CD4-positive, alpha-beta T cell (primary cell): Measurements from ENCODE around the gene RNF121. TPM values are rescaled to one million over a fixed set of nuclear protein-coding genes. Genes with fewer than 3 reads are reported as not detected.

Source experiments
- ATAC-seq: fragments of 200-7000 bp; cut with Tn5 transposase; one replicate; pipeline ENCODE4 v1.10.0; 2022; ENCODE audit warnings: mild to moderate bottlenecking; ENCODE audit not compliant: poor library complexity
- CTCF ChIA-PET: fragments of 350-600 bp; sonication (Branson Sonifier 250); formaldehyde crosslinking; loops from one replicate; lab custom pipeline; 2021; ENCODE audit warnings: antibody characterized with exemption, inconsistent platforms; lab: Charles Lee
- POLR2A ChIA-PET: fragments of 350-600 bp; sonication (Branson Sonifier 250); formaldehyde crosslinking; loops from one replicate; lab custom pipeline; 2021; ENCODE audit warnings: antibody characterized with exemption, inconsistent platforms; lab: Charles Lee
- DNase-seq, 14 experiments: peaks; one replicate each; pipeline ENCODE4 v3.0.0-alpha.2; 2013 to 2020; ENCODE audit warnings: mixed read lengths in 2 of 14
- H3K27ac ChIP-seq, 2 donors: one replicate each; pipeline versions ENCODE4 v1.5.1 to v1.7.0; 2013; ENCODE audit warnings: low read length in 2 of 2, low read depth in 1 of 2, mild to moderate bottlenecking in 1 of 2
- H3K27me3 ChIP-seq, 2 experiments: 1 replicate in 1 of 2; 2 replicates in 1 of 2; pipeline versions ENCODE4 v1.6.1 to v1.7.0; 2013; ENCODE audit warnings: low read length in 2 of 2, control low read depth in 1 of 2, mild to moderate bottlenecking in 1 of 2, moderate library complexity in 1 of 2; ENCODE audit not compliant: insufficient read depth in 2 of 2, control insufficient read depth in 1 of 2
- H3K36me3 ChIP-seq: one replicate; pipeline ENCODE4 v1.6.1; 2013; ENCODE audit warnings: low read length, control low read depth; ENCODE audit not compliant: insufficient read depth
- H3K4me1 ChIP-seq: one replicate; pipeline ENCODE4 v1.6.1; 2013; ENCODE audit warnings: low read length, control low read depth; ENCODE audit not compliant: insufficient read depth
- H3K4me3 ChIP-seq: one replicate; pipeline ENCODE4 v1.5.1; 2013; ENCODE audit warnings: mild to moderate bottlenecking, low read length, moderate library complexity
- H3K9me3 ChIP-seq, 2 experiments: 1 replicate in 1 of 2; 2 replicates in 1 of 2; pipeline versions ENCODE4 v1.6.1 to v1.7.0; 2013; ENCODE audit warnings: low read length in 2 of 2, mild to moderate bottlenecking in 2 of 2, control low read depth in 1 of 2, moderate library complexity in 1 of 2; ENCODE audit not compliant: control insufficient read depth in 1 of 2, insufficient read depth in 1 of 2
- H3K27ac Mint-ChIP-seq: one replicate; pipeline ENCODE4 v1.8.0; 2020; ENCODE audit warnings: mixed read lengths
- H3K27me3 Mint-ChIP-seq: one replicate; pipeline ENCODE4 v1.8.0; 2021; ENCODE audit warnings: mixed read lengths
- H3K36me3 Mint-ChIP-seq: one replicate; pipeline ENCODE4 v1.8.0; 2021; ENCODE audit warnings: low read depth, mixed read lengths
- H3K4me1 Mint-ChIP-seq: one replicate; pipeline ENCODE4 v1.8.0; 2021; ENCODE audit warnings: low read depth, mixed read lengths
- H3K4me3 Mint-ChIP-seq: one replicate; pipeline ENCODE4 v1.8.0; 2020; ENCODE audit warnings: mild to moderate bottlenecking, mixed read lengths
- H3K9me3 Mint-ChIP-seq: one replicate; pipeline ENCODE4 v1.8.0; 2020; ENCODE audit warnings: mixed read lengths
- intact Hi-C, 2 experiments: fragments of 100-400 bp; cut with DNase I in 1 of 2; cut with micrococcal nuclease in 1 of 2; formaldehyde crosslinking; loops; one replicate each; pipeline versions ENCODE4 v1.15.1 to v1.9.0; 2023 to 2025; cut with DNase I, micrococcal nuclease
- total RNA-seq, 174 experiments: library from RNA in 2 of 174; stranded (reverse) in 2 of 174; gene quantifications; one replicate each; pipeline ENCODE4 v1.2.3 and lab custom pipeline; 2021 to 2026
- TF ChIP-seq, protein P1 (sequence below): fragments of 200-600 bp; IDR thresholded peaks from one replicate; pipeline ENCODE4 v1.8.0; 2022; ENCODE audit warnings: antibody characterized with exemption, mild to moderate bottlenecking

RNF121 gene
- total RNA-seq, 2 experiments from 2014 or later: 10.1 to 10.4 TPM

DNA sequence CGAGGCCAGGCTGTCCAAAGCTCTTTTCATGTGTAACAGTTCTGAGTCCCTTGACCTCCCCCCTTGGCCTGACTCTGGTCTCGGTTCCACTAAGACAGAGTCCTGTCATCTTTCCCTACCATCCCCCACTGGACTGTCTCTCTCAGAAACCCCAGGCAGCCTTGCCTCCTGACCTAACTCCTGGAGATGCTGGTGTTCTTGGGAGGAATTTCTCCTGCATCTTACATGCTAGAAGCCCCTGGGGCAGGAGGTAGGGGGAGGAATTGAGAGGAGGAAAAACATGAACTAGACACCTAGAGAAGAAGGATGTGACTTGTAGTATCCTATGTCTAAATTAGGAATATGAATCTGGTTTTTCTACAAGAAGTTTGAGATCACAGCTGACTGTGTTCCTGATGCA lies 69.2 kb downstream of the RNF121 start:
- Histone ChIP-seq H3K9me3 (no peaks in the 10 kb centered on the region), H3K27me3 (no peaks in the 10 kb centered on the region), H3K4me1 (peaks cover 34% of the 10 kb centered on the region), H3K27ac (peak overlapping the region in 1 of 2 donors; percentile 85), H3K36me3 (peaks cover 20% of the 10 kb centered on the region), H3K4me3 (no peak overlapping the region)
- Mint-ChIP-seq H3K27me3 (no peaks in the 10 kb centered on the region), H3K4me3 (peak overlapping the region; percentile 91), H3K36me3 (peaks cover 36% of the 10 kb centered on the region), H3K4me1 (peaks cover 39% of the 10 kb centered on the region), H3K27ac (peak overlapping the region; percentile 96), H3K9me3 (no peaks in the 10 kb centered on the region)
- CTCF ChIA-PET: no interaction called here
- intact Hi-C loops: no loop called here
- POLR2A ChIA-PET: interaction anchor here (0.5 to 2.2 kb wide), 7 partner anchors 10 to 507 kb away, joined by 3 to 15 read pairs (median 4); partner anchors contain the start of gene ANAPC15
- no peak for DNase-seq
- TF ChIP-seq, protein P1, sequence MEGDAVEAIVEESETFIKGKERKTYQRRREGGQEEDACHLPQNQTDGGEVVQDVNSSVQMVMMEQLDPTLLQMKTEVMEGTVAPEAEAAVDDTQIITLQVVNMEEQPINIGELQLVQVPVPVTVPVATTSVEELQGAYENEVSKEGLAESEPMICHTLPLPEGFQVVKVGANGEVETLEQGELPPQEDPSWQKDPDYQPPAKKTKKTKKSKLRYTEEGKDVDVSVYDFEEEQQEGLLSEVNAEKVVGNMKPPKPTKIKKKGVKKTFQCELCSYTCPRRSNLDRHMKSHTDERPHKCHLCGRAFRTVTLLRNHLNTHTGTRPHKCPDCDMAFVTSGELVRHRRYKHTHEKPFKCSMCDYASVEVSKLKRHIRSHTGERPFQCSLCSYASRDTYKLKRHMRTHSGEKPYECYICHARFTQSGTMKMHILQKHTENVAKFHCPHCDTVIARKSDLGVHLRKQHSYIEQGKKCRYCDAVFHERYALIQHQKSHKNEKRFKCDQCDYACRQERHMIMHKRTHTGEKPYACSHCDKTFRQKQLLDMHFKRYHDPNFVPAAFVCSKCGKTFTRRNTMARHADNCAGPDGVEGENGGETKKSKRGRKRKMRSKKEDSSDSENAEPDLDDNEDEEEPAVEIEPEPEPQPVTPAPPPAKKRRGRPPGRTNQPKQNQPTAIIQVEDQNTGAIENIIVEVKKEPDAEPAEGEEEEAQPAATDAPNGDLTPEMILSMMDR: no peak
- no peak for ATAC-seq

DNA sequence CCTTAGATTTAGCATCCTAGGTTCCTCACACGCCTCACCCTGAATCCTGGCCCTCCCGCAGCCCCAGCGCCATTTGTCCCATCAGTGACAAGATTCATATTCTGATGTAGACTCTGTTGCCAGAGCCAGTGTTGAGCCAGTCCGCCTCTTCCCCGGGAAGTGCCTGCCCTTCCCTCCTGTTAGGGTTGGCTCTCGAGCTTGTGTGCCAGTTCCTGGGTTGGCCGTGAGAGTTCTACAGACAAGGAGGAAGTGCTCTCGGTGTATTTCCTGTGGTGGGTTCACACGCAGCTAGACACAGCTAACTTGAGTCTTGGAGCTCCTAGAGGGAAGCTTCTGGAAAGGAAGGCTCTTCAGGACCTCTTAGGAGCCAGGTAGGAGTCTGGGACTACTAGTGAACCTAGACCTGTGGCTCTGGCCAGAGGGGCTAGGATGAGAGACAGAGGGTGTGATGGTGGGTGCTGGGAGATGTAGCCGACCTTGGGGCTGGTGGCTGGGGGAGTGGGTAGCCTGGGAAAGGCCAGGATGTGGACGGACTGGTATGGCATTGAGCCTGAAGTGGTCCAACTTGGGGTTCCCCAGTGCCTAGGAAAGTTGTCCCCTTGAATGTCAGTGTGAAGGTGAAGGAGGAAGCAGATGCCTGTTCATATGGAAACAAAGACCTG lies 69.9 kb downstream of the RNF121 start, which contains the start of gene IL18BP:
Gene IL18BP, plus strand, starts transcription at position 261 of the 662 bp plus-strand sequence. CDS start 1,076 bp downstream, outside the sequence.
- H3K9me3 ChIP-seq: no peaks in the 10 kb centered on the region
- Mint-ChIP-seq H3K27ac (peak within 1 kb of the TSS; percentile 96), H3K4me3 (peak within 1 kb of the TSS; percentile 91), H3K4me1 (peaks cover 39% of the 10 kb centered on the region), H3K9me3 (no peaks in the 10 kb centered on the region), H3K27me3 (no peaks in the 10 kb centered on the region), H3K36me3 (peaks cover 40% of the 10 kb centered on the region)
- H3K36me3 ChIP-seq: peaks cover 27% of the 10 kb centered on the region
- ChIA-PET CTCF (no interaction called here), POLR2A (interaction anchor here (0.5 to 2.2 kb wide), 9 partner anchors 9 to 506 kb away, joined by 3 to 15 read pairs (median 4); partner anchors contain the start of gene ANAPC15)
- peak within 1 kb of the TSS; percentile 65 to 85 for H3K27ac ChIP-seq
- ATAC-seq (peak; percentile 91), DNase-seq (peak in 12 of 14 experiments; percentile 15 to 76 (median 29))
- peak within 1 kb of the TSS; percentile 56 for H3K4me3 ChIP-seq
- TF ChIP-seq, protein P1: no peak
- H3K27me3 ChIP-seq: no peaks in the 10 kb centered on the region
- H3K4me1 ChIP-seq: peaks cover 34% of the 10 kb centered on the region
- intact Hi-C loops: no loop called here

DNA sequence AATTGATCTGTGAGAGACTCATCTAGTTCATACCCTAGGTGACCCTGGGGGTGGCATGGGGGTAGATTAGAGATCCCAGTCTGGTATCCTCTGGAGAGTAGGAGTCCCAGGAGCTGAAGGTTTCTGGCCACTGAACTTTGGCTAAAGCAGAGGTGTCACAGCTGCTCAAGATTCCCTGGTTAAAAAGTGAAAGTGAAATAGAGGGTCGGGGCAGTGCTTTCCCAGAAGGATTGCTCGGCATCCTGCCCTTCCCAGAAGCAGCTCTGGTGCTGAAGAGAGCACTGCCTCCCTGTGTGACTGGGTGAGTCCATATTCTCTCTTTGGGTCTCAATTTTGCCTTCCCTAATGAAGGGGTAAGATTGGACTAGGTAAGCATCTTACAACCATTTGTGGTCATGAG lies 70.5 kb downstream of the RNF121 start:
- peak overlapping the region; percentile 65 to 85 for H3K27ac ChIP-seq
- Mint-ChIP-seq H3K27ac (peak overlapping the region; percentile 96), H3K36me3 (peaks cover 45% of the 10 kb centered on the region), H3K27me3 (no peaks in the 10 kb centered on the region), H3K4me1 (peaks cover 39% of the 10 kb centered on the region), H3K4me3 (peak overlapping the region; percentile 91), H3K9me3 (no peaks in the 10 kb centered on the region)
- ATAC-seq (no peak), DNase-seq (no peak)
- peaks cover 33% of the 10 kb centered on the region for H3K36me3 ChIP-seq
- peaks cover 34% of the 10 kb centered on the region for H3K4me1 ChIP-seq
- CTCF ChIA-PET: interaction anchor here (0.9 kb wide), 1 partner anchor 26 kb away, joined by 3 read pairs; no protein-coding TSS in a partner anchor
- no peaks in the 10 kb centered on the region for H3K9me3 ChIP-seq
- intact Hi-C loops: no loop called here
- POLR2A ChIA-PET: interaction anchor here (1.1 to 2.2 kb wide), 3 partner anchors 9 to 41 kb away, joined by 4 to 15 read pairs (median 5); no protein-coding TSS in a partner anchor
- H3K27me3 ChIP-seq: no peaks in the 10 kb centered on the region
- TF ChIP-seq, protein P1: no peak
- peak overlapping the region; percentile 56 for H3K4me3 ChIP-seq
